HepG2 (cell line): ENCODE measurements around the gene ADAMTS15.

Source experiments
- CREM ChIP-seq, 2 experiments: sonication (generic) in 1 of 2; formaldehyde crosslinking in 1 of 2; IDR thresholded peaks; 2 replicates each; pipeline versions ENCODE4 v1.4.0 to v1.6.1; 2016 to 2020; ENCODE audit warnings: antibody characterized with exemption in 1 of 2, mild to moderate bottlenecking in 1 of 2, missing genetic modification reagents in 1 of 2
- ELK4 ChIP-seq: sonication (generic); formaldehyde crosslinking; IDR thresholded peaks from 2 replicates; pipeline ENCODE4 v1.9.0; 2021; ENCODE audit warnings: missing genetic modification reagents, borderline replicate concordance
- EZH2 ChIP-seq: conservative IDR thresholded peaks from 2 replicates; pipeline ENCODE4 v1.6.1; 2012; ENCODE audit warnings: mild to moderate bottlenecking, low read depth, low read length, moderate library complexity
- FOXP4 ChIP-seq: sonication (generic); formaldehyde crosslinking; IDR thresholded peaks from 2 replicates; pipeline ENCODE4 v1.4.0; 2020; ENCODE audit warnings: missing genetic modification reagents
- GFI1 ChIP-seq: sonication (generic); formaldehyde crosslinking; IDR thresholded peaks from 2 replicates; pipeline ENCODE4 v1.5.0; 2020; ENCODE audit warnings: missing genetic modification reagents, mild to moderate bottlenecking, borderline replicate concordance
- POLR2AphosphoS5 ChIP-seq: IDR thresholded peaks from 2 replicates; pipeline ENCODE4 v1.6.1; 2012; ENCODE audit warnings: low read depth, low read length
- ZBTB14 ChIP-seq: sonication (generic); formaldehyde crosslinking; IDR thresholded peaks from 2 replicates; pipeline ENCODE4 v1.4.0; 2020; ENCODE audit warnings: missing genetic modification reagents
- ZBTB7A ChIP-seq: sonication (generic); formaldehyde crosslinking; IDR thresholded peaks from 2 replicates; pipeline ENCODE4 v1.8.0; 2022; ENCODE audit warnings: mild to moderate bottlenecking, missing genetic modification reagents
- ZFP36 ChIP-seq: fragments of 150-350 bp; IDR thresholded peaks from 2 replicates; pipeline ENCODE4 v1.6.1; 2018; ENCODE audit warnings: borderline replicate concordance, low read length, low read depth; ENCODE audit not compliant: partially characterized antibody
- ZNF329 ChIP-seq: sonication (generic); formaldehyde crosslinking; IDR thresholded peaks from 2 replicates; pipeline ENCODE4 v1.9.0; 2021; ENCODE audit warnings: low read depth, mild to moderate bottlenecking, missing genetic modification reagents
- ZSCAN25 ChIP-seq: sonication (generic); formaldehyde crosslinking; IDR thresholded peaks from 2 replicates; pipeline ENCODE4 v1.8.0; 2022; ENCODE audit warnings: mild to moderate bottlenecking, missing genetic modification reagents
- TF ChIP-seq, protein P1 (sequence below): sonication (generic); formaldehyde crosslinking; IDR thresholded peaks from 2 replicates; pipeline ENCODE4 v1.5.0; 2020; ENCODE audit warnings: mild to moderate bottlenecking, missing genetic modification reagents, moderate library complexity
- TF ChIP-seq, protein P2 (sequence below): sonication (generic); formaldehyde crosslinking; IDR thresholded peaks from 2 replicates; pipeline ENCODE4 v1.5.0; 2020; ENCODE audit warnings: missing genetic modification reagents

DNA sequence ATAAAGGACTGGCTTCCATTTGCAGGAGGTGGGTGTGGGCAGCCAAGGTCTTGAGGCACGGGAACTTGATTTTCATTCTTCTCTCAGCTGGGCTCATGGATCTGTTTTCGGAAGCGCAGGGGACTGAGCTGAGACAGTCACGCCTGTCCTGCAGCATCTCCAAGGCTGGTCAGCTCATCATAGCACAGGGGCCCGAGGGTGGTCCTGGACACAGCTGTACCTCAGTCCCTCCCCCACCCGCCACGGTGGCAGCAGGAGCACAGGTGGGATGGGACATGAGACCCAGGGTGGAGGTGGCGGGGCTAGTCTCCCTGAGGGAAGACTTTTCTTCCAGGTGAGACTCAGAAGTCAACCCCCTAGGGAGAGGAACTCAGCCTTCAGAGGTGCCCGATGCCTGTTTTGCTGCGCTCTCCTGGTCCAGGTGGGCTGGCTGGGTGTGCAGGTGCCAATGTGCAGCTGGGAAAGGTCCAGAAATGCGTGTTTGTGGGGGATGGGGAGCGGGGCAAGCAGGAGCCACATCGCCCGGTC is 23.8 kb upstream of the ADAMTS15 start:
- no peak for TF ChIP-seq ZBTB7A
- TF ChIP-seq CREM (IDR thresholded peaks at IDR 0.05), result no peak
- TF ChIP-seq CREM (CRISPR knock-in tag; IDR thresholded peaks at IDR 0.05), result no peak
- TF ChIP-seq GFI1, result no peak
- TF ChIP-seq FOXP4, result no peak
- TF ChIP-seq EZH2, result no peak; the same call in 1 of the 2 replicates
- TF ChIP-seq ELK4 (CRISPR knock-in tag), result no peak
- TF ChIP-seq POLR2AphosphoS5, result no peak
- TF ChIP-seq ZNF329 (CRISPR knock-in tag), result no peak
- no peak for TF ChIP-seq ZSCAN25
- TF ChIP-seq, protein P1, sequence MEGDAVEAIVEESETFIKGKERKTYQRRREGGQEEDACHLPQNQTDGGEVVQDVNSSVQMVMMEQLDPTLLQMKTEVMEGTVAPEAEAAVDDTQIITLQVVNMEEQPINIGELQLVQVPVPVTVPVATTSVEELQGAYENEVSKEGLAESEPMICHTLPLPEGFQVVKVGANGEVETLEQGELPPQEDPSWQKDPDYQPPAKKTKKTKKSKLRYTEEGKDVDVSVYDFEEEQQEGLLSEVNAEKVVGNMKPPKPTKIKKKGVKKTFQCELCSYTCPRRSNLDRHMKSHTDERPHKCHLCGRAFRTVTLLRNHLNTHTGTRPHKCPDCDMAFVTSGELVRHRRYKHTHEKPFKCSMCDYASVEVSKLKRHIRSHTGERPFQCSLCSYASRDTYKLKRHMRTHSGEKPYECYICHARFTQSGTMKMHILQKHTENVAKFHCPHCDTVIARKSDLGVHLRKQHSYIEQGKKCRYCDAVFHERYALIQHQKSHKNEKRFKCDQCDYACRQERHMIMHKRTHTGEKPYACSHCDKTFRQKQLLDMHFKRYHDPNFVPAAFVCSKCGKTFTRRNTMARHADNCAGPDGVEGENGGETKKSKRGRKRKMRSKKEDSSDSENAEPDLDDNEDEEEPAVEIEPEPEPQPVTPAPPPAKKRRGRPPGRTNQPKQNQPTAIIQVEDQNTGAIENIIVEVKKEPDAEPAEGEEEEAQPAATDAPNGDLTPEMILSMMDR, result no peak
- no peak for TF ChIP-seq ZFP36
- TF ChIP-seq ZBTB14 (CRISPR knock-in tag), result no peak
- TF ChIP-seq, protein P2, sequence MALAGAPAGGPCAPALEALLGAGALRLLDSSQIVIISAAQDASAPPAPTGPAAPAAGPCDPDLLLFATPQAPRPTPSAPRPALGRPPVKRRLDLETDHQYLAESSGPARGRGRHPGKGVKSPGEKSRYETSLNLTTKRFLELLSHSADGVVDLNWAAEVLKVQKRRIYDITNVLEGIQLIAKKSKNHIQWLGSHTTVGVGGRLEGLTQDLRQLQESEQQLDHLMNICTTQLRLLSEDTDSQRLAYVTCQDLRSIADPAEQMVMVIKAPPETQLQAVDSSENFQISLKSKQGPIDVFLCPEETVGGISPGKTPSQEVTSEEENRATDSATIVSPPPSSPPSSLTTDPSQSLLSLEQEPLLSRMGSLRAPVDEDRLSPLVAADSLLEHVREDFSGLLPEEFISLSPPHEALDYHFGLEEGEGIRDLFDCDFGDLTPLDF (CRISPR knock-in tag), result no peak
